Mucosa of stomach (tissue), 1 donor: Measurements from ENCODE around the gene E2F4.
A peak's percentile ranks its signal among the peaks of the same experiment; 100 is the strongest.

ENCODE experiments used
- H3K27me3 ChIP-seq: one replicate; pipeline ENCODE4 v1.7.0; 2013; ENCODE audit warnings: mild to moderate bottlenecking, low read length; ENCODE audit not compliant: control insufficient read depth, insufficient read depth
- H3K36me3 ChIP-seq: one replicate; pipeline ENCODE4 v1.7.0; 2013; ENCODE audit warnings: low read length; ENCODE audit not compliant: control insufficient read depth, insufficient read depth
- H3K4me1 ChIP-seq: one replicate; pipeline ENCODE4 v1.7.0; 2013; ENCODE audit warnings: mild to moderate bottlenecking, low read length; ENCODE audit not compliant: control insufficient read depth, insufficient read depth
- H3K4me3 ChIP-seq: one replicate; pipeline ENCODE4 v1.7.0; 2013; ENCODE audit warnings: low read length
- H3K9ac ChIP-seq: one replicate; pipeline ENCODE4 v1.7.0; 2013; ENCODE audit warnings: mild to moderate bottlenecking, low read length, moderate library complexity
- H3K9me3 ChIP-seq: one replicate; pipeline ENCODE4 v1.7.0; 2013; ENCODE audit warnings: mild to moderate bottlenecking, low read length, moderate library complexity; ENCODE audit not compliant: control insufficient read depth
- donor health status: Pancreatic carcinoma.

Gene E2F4

GRCh38 chr16:67200491-67200890 is 8.5 kb downstream of the E2F4 start:
- H3K9me3 ChIP-seq: no peaks in the 10 kb centered on the region
- H3K27me3 ChIP-seq: no peaks in the 10 kb centered on the region
- no peak overlapping the region for H3K9ac ChIP-seq
- peaks cover 19% of the 10 kb centered on the region for H3K36me3 ChIP-seq
- peaks cover 24% of the 10 kb centered on the region for H3K4me1 ChIP-seq
- no peak overlapping the region for H3K4me3 ChIP-seq

- H3K27me3 ChIP-seq: no peaks in the 10 kb centered on the region
- no peak overlapping the region for H3K9ac ChIP-seq
- no peaks in the 10 kb centered on the region for H3K9me3 ChIP-seq
- peaks cover 14% of the 10 kb centered on the region for H3K36me3 ChIP-seq
- no peak overlapping the region for H3K4me3 ChIP-seq
- peaks cover 24% of the 10 kb centered on the region for H3K4me1 ChIP-seq
These were observed 9.7 kb downstream of the E2F4 start for GRCh38 chr16:67201411-67202345.

- Histone ChIP-seq H3K36me3 (peaks cover 11% of the 10 kb centered on the region), H3K9me3 (no peaks in the 10 kb centered on the region), H3K4me3 (no peak overlapping the region), H3K4me1 (peaks cover 22% of the 10 kb centered on the region), H3K27me3 (no peaks in the 10 kb centered on the region), H3K9ac (no peak overlapping the region)
These were observed 10.5 kb downstream of the E2F4 start for GRCh38 chr16:67202426-67202825.

- no peaks in the 10 kb centered on the region for H3K9me3 ChIP-seq
- no peak overlapping the region for H3K4me3 ChIP-seq
- peaks cover 5% of the 10 kb centered on the region for H3K36me3 ChIP-seq
These were observed 11.1 kb downstream of the E2F4 start for GRCh38 chr16:67202956-67203493.

GRCh38 chr16:67204076-67204475 is 12.1 kb downstream of the E2F4 start:
- no peak overlapping the region for H3K9ac ChIP-seq
- H3K4me3 ChIP-seq: no peak overlapping the region
- H3K4me1 ChIP-seq: peaks cover 8% of the 10 kb centered on the region
- no peaks in the 10 kb centered on the region for H3K9me3 ChIP-seq
- H3K27me3 ChIP-seq: no peaks in the 10 kb centered on the region
- H3K36me3 ChIP-seq: peaks cover 3% of the 10 kb centered on the region

More at GRCh38 chr16:67202956-67203493, 11.1 kb downstream of the E2F4 start:
- H3K9ac ChIP-seq: no peak overlapping the region
- no peaks in the 10 kb centered on the region for H3K27me3 ChIP-seq
- peaks cover 16% of the 10 kb centered on the region for H3K4me1 ChIP-seq

- H3K4me3 ChIP-seq: no peak overlapping the region
- H3K9ac ChIP-seq: peak overlapping the region; percentile 12
- H3K36me3 ChIP-seq: no peaks in the 10 kb centered on the region
- no peaks in the 10 kb centered on the region for H3K9me3 ChIP-seq
- no peaks in the 10 kb centered on the region for H3K4me1 ChIP-seq
- no peaks in the 10 kb centered on the region for H3K27me3 ChIP-seq
These were observed 14.3 kb downstream of the E2F4 start for GRCh38 chr16:67206129-67206837.

GRCh38 chr16:67206838-67207248 is 14.9 kb downstream of the E2F4 start:
- Histone ChIP-seq H3K36me3 (no peaks in the 10 kb centered on the region), H3K4me1 (no peaks in the 10 kb centered on the region), H3K4me3 (no peak overlapping the region), H3K27me3 (no peaks in the 10 kb centered on the region), H3K9me3 (no peaks in the 10 kb centered on the region), H3K9ac (peak overlapping the region; percentile 12)

- no peak overlapping the region for H3K9ac ChIP-seq
- H3K9me3 ChIP-seq: no peaks in the 10 kb centered on the region
- H3K4me1 ChIP-seq: no peaks in the 10 kb centered on the region
- no peak overlapping the region for H3K4me3 ChIP-seq
- no peaks in the 10 kb centered on the region for H3K36me3 ChIP-seq
- no peaks in the 10 kb centered on the region for H3K27me3 ChIP-seq
These were observed 15.5 kb downstream of the E2F4 start for GRCh38 chr16:67207249-67208091.

GRCh38 chr16:67208154-67208896 is 16.4 kb downstream of the E2F4 start:
- no peaks in the 10 kb centered on the region for H3K36me3 ChIP-seq
- H3K27me3 ChIP-seq: no peaks in the 10 kb centered on the region
- no peaks in the 10 kb centered on the region for H3K9me3 ChIP-seq
- H3K9ac ChIP-seq: no peak overlapping the region
- H3K4me1 ChIP-seq: peaks cover 5% of the 10 kb centered on the region
- no peak overlapping the region for H3K4me3 ChIP-seq

GRCh38 chr16:67209565-67209964 is 17.6 kb downstream of the E2F4 start:
- peaks cover 14% of the 10 kb centered on the region for H3K4me1 ChIP-seq
- H3K9me3 ChIP-seq: no peaks in the 10 kb centered on the region
- H3K27me3 ChIP-seq: no peaks in the 10 kb centered on the region
- no peaks in the 10 kb centered on the region for H3K36me3 ChIP-seq
- H3K9ac ChIP-seq: no peak overlapping the region
- no peak overlapping the region for H3K4me3 ChIP-seq
